OCI-LY7 (cell line): ENCODE results near the gene DCST2.

Experiments
- EZH2phosphoT487 ChIP-seq: fragments of 200-600 bp; sonication (generic); IDR thresholded peaks from 2 replicates; pipeline ENCODE4 v1.6.1; 2018; ENCODE audit warnings: low read depth, borderline replicate concordance, mild to moderate bottlenecking, mixed run types, antibody characterized with exemption, low read length, moderate library complexity, mixed read lengths
- TF ChIP-seq, protein P1 (sequence below): fragments of 200-600 bp; sonication (generic); conservative IDR thresholded peaks from 2 replicates; pipeline ENCODE4 v1.5.1; 2014; ENCODE audit warnings: mild to moderate bottlenecking, antibody characterized with exemption, low read length, moderate library complexity, mixed read lengths

DNA sequence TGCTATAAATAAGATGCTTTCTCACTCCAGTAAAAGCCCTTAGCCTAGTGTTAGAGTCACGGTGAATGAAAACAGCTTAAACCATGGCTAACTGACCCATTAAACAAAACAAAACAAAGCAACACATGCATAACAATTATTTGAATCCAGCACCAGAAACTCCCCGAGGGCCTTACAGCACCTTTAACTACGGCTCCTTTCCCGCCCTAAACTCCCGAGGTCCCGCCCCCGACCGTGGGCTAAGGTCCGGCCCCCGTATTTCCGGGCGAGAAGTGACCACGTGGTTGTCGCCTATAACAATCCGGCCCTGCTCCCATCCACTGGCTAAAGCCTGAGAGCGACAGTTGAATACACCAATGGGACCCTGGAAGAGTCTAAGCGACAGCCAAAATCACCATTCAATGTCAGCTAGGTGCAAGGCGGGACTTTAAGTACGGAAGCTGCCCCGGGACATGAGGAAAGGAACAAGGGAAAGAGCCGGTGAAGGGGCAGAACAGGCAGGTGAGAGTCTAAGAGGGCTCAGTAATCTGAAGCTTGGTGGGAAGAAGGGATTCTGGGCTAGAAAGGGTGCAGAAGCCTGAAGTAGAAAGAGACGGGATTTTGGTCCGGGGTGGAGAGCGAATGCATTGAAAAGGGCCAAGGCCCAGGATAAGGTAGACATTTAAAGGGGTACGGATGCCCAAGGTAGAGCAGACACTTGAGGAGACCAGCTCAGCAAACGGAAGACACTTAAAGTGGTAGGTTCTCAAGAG lies 50.5 kb downstream of the DCST2 start, which contains the start of gene FLAD1:
- TF ChIP-seq, protein P1, sequence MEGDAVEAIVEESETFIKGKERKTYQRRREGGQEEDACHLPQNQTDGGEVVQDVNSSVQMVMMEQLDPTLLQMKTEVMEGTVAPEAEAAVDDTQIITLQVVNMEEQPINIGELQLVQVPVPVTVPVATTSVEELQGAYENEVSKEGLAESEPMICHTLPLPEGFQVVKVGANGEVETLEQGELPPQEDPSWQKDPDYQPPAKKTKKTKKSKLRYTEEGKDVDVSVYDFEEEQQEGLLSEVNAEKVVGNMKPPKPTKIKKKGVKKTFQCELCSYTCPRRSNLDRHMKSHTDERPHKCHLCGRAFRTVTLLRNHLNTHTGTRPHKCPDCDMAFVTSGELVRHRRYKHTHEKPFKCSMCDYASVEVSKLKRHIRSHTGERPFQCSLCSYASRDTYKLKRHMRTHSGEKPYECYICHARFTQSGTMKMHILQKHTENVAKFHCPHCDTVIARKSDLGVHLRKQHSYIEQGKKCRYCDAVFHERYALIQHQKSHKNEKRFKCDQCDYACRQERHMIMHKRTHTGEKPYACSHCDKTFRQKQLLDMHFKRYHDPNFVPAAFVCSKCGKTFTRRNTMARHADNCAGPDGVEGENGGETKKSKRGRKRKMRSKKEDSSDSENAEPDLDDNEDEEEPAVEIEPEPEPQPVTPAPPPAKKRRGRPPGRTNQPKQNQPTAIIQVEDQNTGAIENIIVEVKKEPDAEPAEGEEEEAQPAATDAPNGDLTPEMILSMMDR: no peak
- TF ChIP-seq EZH2phosphoT487: no peak
